Adrenal gland (tissue), 12 donors: ENCODE data around the gene RAB11B. TPM values are rescaled to one million over a fixed set of nuclear protein-coding genes. Genes with fewer than 3 reads are reported as not detected.
"Not testable (repeated sequence)": the region's sequence is repeated elsewhere in the genome, so short reads cannot be mapped to it uniquely, and the experiment has no call there.

Experiments
- DNase-seq, 7 donors: peaks; one replicate each; pipeline ENCODE4 v3.0.0-alpha.2; 2019 to 2020
- H3K27ac ChIP-seq, 5 donors: fragments of 200-600 bp; sonication (generic) in 4 of 5; 1 replicate in 3 of 5; 2 replicates in 2 of 5; pipeline versions ENCODE4 v1.5.1 to v1.8.0; 2016 to 2020; ENCODE audit warnings: mild to moderate bottlenecking in 1 of 5
- H3K27me3 ChIP-seq: fragments of 200-600 bp; 2 replicates; pipeline ENCODE4 v1.8.0; 2021
- H3K36me3 ChIP-seq, 2 donors: fragments of 200-600 bp; replicated peaks in 1 of 2; 1 replicate in 1 of 2; 2 replicates in 1 of 2; pipeline versions ENCODE4 v1.5.1 to v1.8.0; 2018 to 2022
- H3K4me1 ChIP-seq, 2 donors: fragments of 200-600 bp; replicated peaks in 1 of 2; 1 replicate in 1 of 2; 2 replicates in 1 of 2; pipeline versions ENCODE4 v1.5.1 to v1.8.0; 2018 to 2021
- H3K4me3 ChIP-seq, 4 donors: fragments of 200-600 bp; sonication (generic) in 3 of 4; one replicate each; pipeline ENCODE4 v1.5.1; 2016 to 2018
- H3K9me3 ChIP-seq, 3 donors: fragments of 200-600 bp; sonication (generic) in 1 of 3; replicated peaks in 1 of 3; 1 replicate in 2 of 3; 2 replicates in 1 of 3; pipeline versions ENCODE4 v1.5.1 to v1.8.0; 2016 to 2021
- CTCF ChIP-seq, 6 experiments: fragments of 450-650 bp in 4 of 6; fragments of 200-600 bp in 2 of 6; sonication (generic) in 1 of 6; IDR thresholded peaks; 1 replicate in 5 of 6; 2 replicates in 1 of 6; pipeline versions ENCODE4 v1.5.1 to v1.8.0; 2016 to 2021; ENCODE audit warnings: antibody characterized with exemption in 6 of 6, mild to moderate bottlenecking in 2 of 6, moderate library complexity in 1 of 6
- POLR2A ChIP-seq, 2 donors: fragments of 450-650 bp; IDR thresholded peaks; one replicate each; pipeline ENCODE4 v1.6.1; 2017; ENCODE audit warnings: antibody characterized with exemption in 2 of 2, mild to moderate bottlenecking in 2 of 2, moderate library complexity in 1 of 2
- WGBS, 4 donors: extraction: QIAGEN DNeasy Blood & Tissue Kit in 2 of 4; methylation state at CpG; one replicate each; pipeline versions ENCODE4 v1.1.5 to v1.1.7; 2013 to 2017; 5-methylcytosine and 5-hydroxymethylcytosine counted together
- intact Hi-C, 2 donors: fragments of 100-400 bp; cut with DNase I; formaldehyde crosslinking; loops; one replicate each; pipeline versions ENCODE4 v1.14.1 to v1.15.0; 2022 to 2023
- polyA plus RNA-seq, 3 donors: library from polyadenylated mRNA; stranded (reverse); fragments of 200-250 nt in 2 of 3; fragments of 350-450 nt in 1 of 3; fragmentation: Illumina TruSeq in 1 of 3; extraction: RNeasy Lipid Tissue Mini Kit (QIAGEN cat#74804) in 1 of 3; gene quantifications; one replicate each; pipeline ENCODE4 v1.2.3, GENCODE V29; 2013 to 2014
- total RNA-seq, 9 donors: library from RNA; depleted of rRNA in 4 of 9; stranded (reverse); fragments of >200 nt in 4 of 9; fragments of 120-200 nt in 1 of 9; fragmentation: NEBNext Ultra II Directional in 1 of 9; extraction: Animal tissue kit (Norgen Biotek cat#: 25700) in 1 of 9; gene quantifications; one replicate each; pipeline versions ENCODE4 v1.1.0 to v1.2.4, GENCODE V29; 2013 to 2023
- donor health status: healthy with polysubstance abuse.
- donor health status: Bipolar disorder and iron deficiency.
- donor health status: DM: yes; HTN: yes; CAD: no.
- donor health status: DM: no; HTN: no; CAD: no.
- donor health status: DM: no; HTN: no; CAD: no.
- donor health status: DM: yes; HTN: yes; CAD: no.

Gene RAB11B
- total and polyA plus RNA-seq, 12 donors = 10.7 to 155 (median 72.2) TPM

- 91 to 96% (median 94%) methylated on average over 14 to 21 of the region's 21 CpGs; no CpG with 5 or more reads in 1 of the 4 donors for WGBS, 4 donors
- no peak overlapping the region for H3K4me3 ChIP-seq
- no peak overlapping the region for H3K27ac ChIP-seq
- no peaks in the 10 kb centered on the region for H3K9me3 ChIP-seq
- no peak for TF ChIP-seq POLR2A (IDR thresholded peaks at IDR 0.05)
- TF ChIP-seq CTCF (IDR thresholded peaks at IDR 0.05) = no peak
- peaks cover 0 to 52% of the 10 kb centered on the region in 2 donors for H3K36me3 ChIP-seq
- peaks cover 0 to 19% of the 10 kb centered on the region in 2 donors for H3K4me1 ChIP-seq
- intact Hi-C loops = no loop called here
- DNase-seq = no peak
- H3K27me3 ChIP-seq = no peaks in the 10 kb centered on the region
Observed at GRCh38 chr19:8401981-8402411, 11.8 kb downstream of the RAB11B start.

DNA sequence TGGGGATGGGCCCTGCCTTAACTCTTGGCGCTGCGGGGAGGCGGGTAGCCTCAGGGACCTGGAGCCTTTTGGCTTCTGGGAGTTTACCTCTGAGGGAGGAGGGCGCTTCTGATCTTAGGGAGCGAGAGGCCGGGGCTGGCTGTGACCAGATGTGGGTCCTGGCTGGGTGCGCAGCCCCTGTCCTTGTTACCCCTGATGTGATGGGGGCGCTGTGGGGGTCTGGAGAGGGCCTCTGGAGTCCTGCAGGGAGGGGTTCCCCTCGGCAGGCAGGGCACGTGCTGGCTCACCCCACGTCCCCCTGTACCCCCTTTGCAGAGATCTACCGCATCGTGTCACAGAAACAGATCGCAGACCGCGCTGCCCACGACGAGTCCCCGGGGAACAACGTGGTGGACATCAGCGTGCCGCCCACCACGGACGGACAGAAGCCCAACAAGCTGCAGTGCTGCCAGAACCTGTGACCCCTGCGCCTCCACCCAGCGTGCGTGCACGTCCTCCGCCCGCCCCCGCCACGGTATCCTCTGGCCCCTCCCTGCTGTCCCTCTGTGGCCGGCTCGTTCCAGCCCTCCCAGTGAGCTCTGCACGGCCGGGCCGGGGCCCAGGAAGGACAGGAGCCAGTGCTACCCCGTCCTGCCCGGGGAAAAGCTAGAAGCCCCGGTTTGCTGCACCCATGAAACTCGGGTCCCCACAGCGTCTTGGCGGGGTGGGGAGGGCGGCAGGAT is 13.1 kb downstream of the RAB11B start:
- no peak for TF ChIP-seq POLR2A (IDR thresholded peaks at IDR 0.05)
- no peak for TF ChIP-seq CTCF (IDR thresholded peaks at IDR 0.05)
- WGBS, 4 donors = 89 to 100% (median 94%) methylated on average over 2 to 44 of the region's 44 CpGs
- no peak for DNase-seq
- intact Hi-C loops = no loop called here
- no peaks in the 10 kb centered on the region for H3K9me3 ChIP-seq
- peaks cover 0 to 9% of the 10 kb centered on the region in 2 donors for H3K4me1 ChIP-seq
- no peaks in the 10 kb centered on the region for H3K27me3 ChIP-seq
- H3K36me3 ChIP-seq = peaks cover 0 to 52% of the 10 kb centered on the region in 2 donors
- H3K27ac ChIP-seq = no peak overlapping the region
- no peak overlapping the region for H3K4me3 ChIP-seq

DNA sequence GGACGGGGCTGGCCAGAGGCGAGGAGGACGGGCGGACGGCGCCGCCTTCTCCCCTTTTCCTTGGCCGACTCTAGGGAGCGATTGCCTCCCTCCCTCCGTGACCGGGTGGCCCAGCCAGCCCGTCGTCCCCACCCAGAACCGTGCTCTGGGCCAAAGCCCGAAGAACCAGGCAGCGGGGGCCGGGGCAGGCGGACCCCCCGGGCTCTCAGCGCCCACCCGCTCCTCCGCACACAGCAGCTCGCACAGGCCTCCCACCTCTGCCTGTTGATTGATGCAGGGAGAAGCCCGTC is 13.6 kb downstream of the RAB11B start:
- no peak overlapping the region for H3K4me3 ChIP-seq
- no peak overlapping the region for H3K27ac ChIP-seq
- intact Hi-C loops = no loop called here
- peaks cover 0 to 52% of the 10 kb centered on the region in 2 donors for H3K36me3 ChIP-seq
- 85 to 95% (median 88%) methylated on average over 12 to 24 of the region's 24 CpGs for WGBS, 4 donors
- H3K9me3 ChIP-seq = no peaks in the 10 kb centered on the region
- DNase-seq = no peak
- peaks cover 0 to 9% of the 10 kb centered on the region in 2 donors for H3K4me1 ChIP-seq
- H3K27me3 ChIP-seq = no peaks in the 10 kb centered on the region
- no peak for TF ChIP-seq CTCF (IDR thresholded peaks at IDR 0.05)
- TF ChIP-seq POLR2A (IDR thresholded peaks at IDR 0.05) = no peak

DNA sequence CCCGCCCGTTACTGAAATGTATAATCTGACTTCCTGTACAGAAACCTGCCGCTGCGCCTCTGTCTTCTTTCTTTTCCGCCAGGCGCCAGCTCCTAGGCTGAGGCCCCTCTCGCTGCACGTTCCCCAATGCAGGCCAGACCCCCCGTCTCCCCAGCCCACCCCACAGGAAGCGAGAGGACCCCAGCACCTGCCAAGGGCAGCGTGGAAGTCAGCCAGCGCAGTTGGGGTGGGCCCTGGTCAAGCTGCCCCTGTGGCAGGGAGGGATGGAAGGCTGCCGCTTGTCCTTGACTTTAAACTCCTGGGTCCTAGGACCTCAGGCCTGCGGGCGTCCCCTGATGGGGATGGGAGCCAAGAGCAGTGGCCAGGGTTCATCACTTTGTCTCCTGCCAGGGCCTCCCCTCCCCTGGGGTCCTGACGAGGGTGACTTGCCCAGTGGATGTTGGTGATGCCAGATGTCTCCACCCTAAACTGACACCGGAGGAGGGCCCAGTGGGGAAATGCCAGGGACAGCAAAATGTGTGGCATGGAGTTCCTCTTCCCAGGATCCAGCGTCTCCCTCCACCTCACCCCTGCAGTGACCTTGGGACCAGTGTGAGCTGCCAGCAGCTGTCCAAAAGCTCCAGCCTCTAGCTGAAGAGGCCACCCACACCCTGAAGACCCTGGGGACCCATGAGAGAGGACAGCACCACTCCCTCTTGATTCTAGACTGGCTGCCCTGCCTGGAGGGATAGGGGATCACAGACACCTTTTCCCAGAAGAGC is 14.4 kb downstream of the RAB11B start:
- Histone ChIP-seq H3K4me1 (peaks cover 0 to 9% of the 10 kb centered on the region in 2 donors), H3K9me3 (no peaks in the 10 kb centered on the region), H3K36me3 (peaks cover 0 to 50% of the 10 kb centered on the region in 2 donors), H3K4me3 (no peak overlapping the region), H3K27me3 (no peaks in the 10 kb centered on the region), H3K27ac (no peak overlapping the region)
- 76 to 95% (median 81%) methylated on average over 11 to 18 of the region's 18 CpGs for WGBS, 4 donors
- no peak for TF ChIP-seq CTCF (IDR thresholded peaks at IDR 0.05)
- TF ChIP-seq POLR2A (IDR thresholded peaks at IDR 0.05) = no peak
- DNase-seq = peak in 4 of 7 donors; percentile 51 to 76 (median 60)
- intact Hi-C loops = no loop called here

GRCh38 chr19:8410718-8411117 is 20.6 kb downstream of the RAB11B start:
- H3K27me3 ChIP-seq, H3K27ac ChIP-seq, H3K9me3 ChIP-seq, DNase-seq, H3K4me3 ChIP-seq, H3K36me3 ChIP-seq: not testable (repeated sequence)
- H3K4me1 ChIP-seq = peaks cover 1 to 25% of the 10 kb centered on the region in 2 donors
- intact Hi-C loops = loop anchor here (5.0 to 10.0 kb wide), 2 partner anchors 97 to 174 kb away; no protein-coding TSS in a partner anchor
- 85 to 90% (median 89%) methylated on average over 13 of the region's 13 CpGs for WGBS, 4 donors
